Rectal smooth muscle tissue (tissue), 1 donor: ENCODE measurements around the gene ZHX3.

Experiments used
- H3K27ac ChIP-seq: one replicate; pipeline ENCODE4 v1.7.0; 2013; ENCODE audit warnings: low read depth, low read length, inconsistent platforms
- H3K27me3 ChIP-seq: one replicate; pipeline ENCODE4 v1.7.0; 2013; ENCODE audit warnings: low read length; ENCODE audit not compliant: control insufficient read depth, insufficient read depth
- H3K36me3 ChIP-seq: one replicate; pipeline ENCODE4 v1.7.0; 2013; ENCODE audit warnings: low read length; ENCODE audit not compliant: control insufficient read depth, insufficient read depth
- H3K4me1 ChIP-seq: one replicate; pipeline ENCODE4 v1.7.0; 2013; ENCODE audit warnings: low read length; ENCODE audit not compliant: control insufficient read depth, insufficient read depth
- H3K4me3 ChIP-seq: one replicate; pipeline ENCODE4 v1.7.0; 2013; ENCODE audit warnings: low read length
- H3K9ac ChIP-seq: one replicate; pipeline ENCODE4 v1.7.0; 2013; ENCODE audit warnings: low read length

ZHX3 gene

GRCh38 chr20:41196653-41197225, 120.8 kb downstream of the ZHX3 start:
- Histone ChIP-seq H3K9ac (no peak overlapping the region), H3K27ac (no peak overlapping the region), H3K36me3 (no peaks in the 10 kb centered on the region)

GRCh38 chr20:41192575-41192974, 125.0 kb downstream of the ZHX3 start:
- H3K4me1 ChIP-seq: no peaks in the 10 kb centered on the region
- no peaks in the 10 kb centered on the region for H3K27me3 ChIP-seq

More at GRCh38 chr20:41196653-41197225, 120.8 kb downstream of the ZHX3 start:
- Histone ChIP-seq H3K4me1 (no peaks in the 10 kb centered on the region), H3K27me3 (no peaks in the 10 kb centered on the region), H3K4me3 (no peak overlapping the region)

GRCh38 chr20:41191562-41192500, 125.7 kb downstream of the ZHX3 start:
- Histone ChIP-seq H3K4me1 (no peaks in the 10 kb centered on the region), H3K27me3 (no peaks in the 10 kb centered on the region), H3K36me3 (no peaks in the 10 kb centered on the region), H3K4me3 (no peak overlapping the region), H3K9ac (no peak overlapping the region), H3K27ac (no peak overlapping the region)

More at GRCh38 chr20:41192575-41192974, 125.0 kb downstream of the ZHX3 start:
- Histone ChIP-seq H3K36me3 (no peaks in the 10 kb centered on the region), H3K9ac (no peak overlapping the region), H3K4me3 (no peak overlapping the region), H3K27ac (no peak overlapping the region)

GRCh38 chr20:41187668-41188067, 129.9 kb downstream of the ZHX3 start:
- Histone ChIP-seq H3K27me3 (no peaks in the 10 kb centered on the region), H3K4me1 (no peaks in the 10 kb centered on the region), H3K36me3 (peaks cover 2% of the 10 kb centered on the region), H3K9ac (no peak overlapping the region), H3K27ac (no peak overlapping the region), H3K4me3 (no peak overlapping the region)

- Histone ChIP-seq H3K9ac (no peak overlapping the region), H3K36me3 (peaks cover 2% of the 10 kb centered on the region), H3K27ac (no peak overlapping the region)
These were observed 132.3 kb downstream of the ZHX3 start for GRCh38 chr20:41185013-41185757.

GRCh38 chr20:41183831-41184230, 133.7 kb downstream of the ZHX3 start:
- H3K27me3 ChIP-seq: no peaks in the 10 kb centered on the region
- H3K4me1 ChIP-seq: peaks cover under 1% of the 10 kb centered on the region
- no peak overlapping the region for H3K27ac ChIP-seq
- H3K9ac ChIP-seq: no peak overlapping the region
- H3K36me3 ChIP-seq: peaks cover 2% of the 10 kb centered on the region
- no peak overlapping the region for H3K4me3 ChIP-seq

More at GRCh38 chr20:41185013-41185757, 132.3 kb downstream of the ZHX3 start:
- Histone ChIP-seq H3K4me1 (no peaks in the 10 kb centered on the region), H3K4me3 (no peak overlapping the region), H3K27me3 (no peaks in the 10 kb centered on the region)

GRCh38 chr20:41183391-41183790, 134.1 kb downstream of the ZHX3 start:
- Histone ChIP-seq H3K9ac (no peak overlapping the region), H3K27ac (no peak overlapping the region), H3K27me3 (no peaks in the 10 kb centered on the region), H3K4me3 (no peak overlapping the region), H3K4me1 (peaks cover 2% of the 10 kb centered on the region), H3K36me3 (peaks cover 2% of the 10 kb centered on the region)

- H3K4me3 ChIP-seq: no peak overlapping the region
- peaks cover 2% of the 10 kb centered on the region for H3K36me3 ChIP-seq
- no peak overlapping the region for H3K9ac ChIP-seq
- peaks cover 5% of the 10 kb centered on the region for H3K4me1 ChIP-seq
- no peak overlapping the region for H3K27ac ChIP-seq
- no peaks in the 10 kb centered on the region for H3K27me3 ChIP-seq
These were observed 135.0 kb downstream of the ZHX3 start for GRCh38 chr20:41182296-41183212.

- Histone ChIP-seq H3K4me1 (peaks cover 10% of the 10 kb centered on the region), H3K4me3 (no peak overlapping the region), H3K9ac (no peak overlapping the region), H3K36me3 (peaks cover 2% of the 10 kb centered on the region), H3K27me3 (no peaks in the 10 kb centered on the region), H3K27ac (no peak overlapping the region)
These were observed 136.0 kb downstream of the ZHX3 start for GRCh38 chr20:41181567-41181966.

GRCh38 chr20:41180599-41181333, 136.8 kb downstream of the ZHX3 start:
- H3K27me3 ChIP-seq: no peaks in the 10 kb centered on the region
- H3K27ac ChIP-seq: no peak overlapping the region
- H3K4me3 ChIP-seq: no peak overlapping the region
- peaks cover 10% of the 10 kb centered on the region for H3K4me1 ChIP-seq
- peaks cover 2% of the 10 kb centered on the region for H3K36me3 ChIP-seq
- H3K9ac ChIP-seq: no peak overlapping the region

GRCh38 chr20:41179961-41180360, 137.6 kb downstream of the ZHX3 start:
- no peak overlapping the region for H3K4me3 ChIP-seq
- peaks cover 2% of the 10 kb centered on the region for H3K36me3 ChIP-seq

More at GRCh38 chr20:41179961-41180360, 137.6 kb downstream of the ZHX3 start:
- Histone ChIP-seq H3K27ac (no peak overlapping the region), H3K9ac (no peak overlapping the region), H3K27me3 (no peaks in the 10 kb centered on the region), H3K4me1 (peaks cover 10% of the 10 kb centered on the region)
